Gastrocnemius medialis (tissue), 4 donors: ENCODE measurements around the gene SLC1A3. TPM values are rescaled to one million over a fixed set of nuclear protein-coding genes. Genes with fewer than 3 reads are reported as not detected.

Experiments
- ATAC-seq, 2 donors: fragments of 150-250 bp; one replicate each; pipeline ENCODE4 v1.9.1; 2016
- DNase-seq, 2 donors: peaks; one replicate each; pipeline ENCODE4 v3.0.0-alpha.2; 2019
- H3K27ac ChIP-seq, 4 donors: fragments of 200-600 bp; sonication (generic); 1 replicate in 1 of 4; 2 replicates in 3 of 4; pipeline ENCODE4 v1.5.1; 2016 to 2018; ENCODE audit warnings: mild to moderate bottlenecking in 2 of 4, moderate library complexity in 1 of 4
- H3K27me3 ChIP-seq, 3 donors: fragments of 200-600 bp; sonication (generic) in 2 of 3; 1 replicate in 1 of 3; 2 replicates in 2 of 3; pipeline versions ENCODE4 v1.5.1 to v1.6.0; 2016 to 2019; ENCODE audit warnings: mild to moderate bottlenecking in 1 of 3, moderate library complexity in 1 of 3
- H3K36me3 ChIP-seq, 2 donors: fragments of 200-600 bp; sonication (generic) in 1 of 2; one replicate each; pipeline ENCODE4 v1.5.1; 2017 to 2018
- H3K4me1 ChIP-seq, 2 donors: fragments of 200-600 bp; sonication (generic) in 1 of 2; one replicate each; pipeline ENCODE4 v1.5.1; 2016 to 2017; ENCODE audit warnings: mild to moderate bottlenecking in 2 of 2
- H3K4me3 ChIP-seq, 4 donors: fragments of 200-600 bp; sonication (generic) in 3 of 4; 1 replicate in 1 of 4; 2 replicates in 3 of 4; pipeline ENCODE4 v1.5.1; 2016 to 2019; ENCODE audit warnings: mild to moderate bottlenecking in 2 of 4
- H3K9me3 ChIP-seq, 3 donors: fragments of 200-600 bp; sonication (generic) in 2 of 3; 1 replicate in 1 of 3; 2 replicates in 2 of 3; pipeline ENCODE4 v1.5.1; 2016 to 2019
- POLR2A ChIP-seq, 2 donors: fragments of 450-650 bp; IDR thresholded peaks; one replicate each; pipeline ENCODE4 v1.6.1; 2017; ENCODE audit warnings: antibody characterized with exemption in 2 of 2, mild to moderate bottlenecking in 2 of 2, moderate library complexity in 2 of 2
- in situ Hi-C, 4 donors: fragments of 200-750 bp; cut with MboI; loops; one replicate each; pipeline versions ENCODE4 v1.15.0 to v1.8.0; 2017; ENCODE audit warnings: low sequenced_read_pairs in 4 of 4
- intact Hi-C: fragments of 100-400 bp; cut with DNase I; formaldehyde crosslinking; loops from one replicate; pipeline ENCODE4 v1.15.1; 2023; ENCODE audit warnings: low total_unique reads
- total RNA-seq, 4 donors: library from RNA; depleted of rRNA; stranded (reverse); fragments of >200 nt; gene quantifications; one replicate each; pipeline versions ENCODE4 v1.1.0 to v1.2.3, GENCODE V29; 2016
- TF ChIP-seq, protein P1 (sequence below), 5 experiments: fragments of 450-650 bp in 3 of 5; fragments of 200-600 bp in 2 of 5; sonication (generic) in 2 of 5; IDR thresholded peaks in 4 of 5; conservative IDR thresholded peaks in 1 of 5; 1 replicate in 4 of 5; 2 replicates in 1 of 5; pipeline ENCODE4 v1.5.1; 2016 to 2019; ENCODE audit warnings: antibody characterized with exemption in 5 of 5, mild to moderate bottlenecking in 3 of 5, moderate library complexity in 3 of 5

The SLC1A3 gene
- total RNA-seq, 4 donors from 2014 or later, result 5.3 to 69.4 (median 17.4) TPM

- Histone ChIP-seq H3K27me3 (no peaks in the 10 kb centered on the region), H3K36me3 (no peaks in the 10 kb centered on the region), H3K4me3 (no peak overlapping the region), H3K9me3 (no peaks in the 10 kb centered on the region), H3K4me1 (peaks cover 0 to 7% of the 10 kb centered on the region in 2 donors), H3K27ac (no peak overlapping the region)
- no peak for DNase-seq
- in situ Hi-C loops, result no loop called here
- TF ChIP-seq POLR2A (IDR thresholded peaks at IDR 0.05), result no peak
- TF ChIP-seq, protein P1, sequence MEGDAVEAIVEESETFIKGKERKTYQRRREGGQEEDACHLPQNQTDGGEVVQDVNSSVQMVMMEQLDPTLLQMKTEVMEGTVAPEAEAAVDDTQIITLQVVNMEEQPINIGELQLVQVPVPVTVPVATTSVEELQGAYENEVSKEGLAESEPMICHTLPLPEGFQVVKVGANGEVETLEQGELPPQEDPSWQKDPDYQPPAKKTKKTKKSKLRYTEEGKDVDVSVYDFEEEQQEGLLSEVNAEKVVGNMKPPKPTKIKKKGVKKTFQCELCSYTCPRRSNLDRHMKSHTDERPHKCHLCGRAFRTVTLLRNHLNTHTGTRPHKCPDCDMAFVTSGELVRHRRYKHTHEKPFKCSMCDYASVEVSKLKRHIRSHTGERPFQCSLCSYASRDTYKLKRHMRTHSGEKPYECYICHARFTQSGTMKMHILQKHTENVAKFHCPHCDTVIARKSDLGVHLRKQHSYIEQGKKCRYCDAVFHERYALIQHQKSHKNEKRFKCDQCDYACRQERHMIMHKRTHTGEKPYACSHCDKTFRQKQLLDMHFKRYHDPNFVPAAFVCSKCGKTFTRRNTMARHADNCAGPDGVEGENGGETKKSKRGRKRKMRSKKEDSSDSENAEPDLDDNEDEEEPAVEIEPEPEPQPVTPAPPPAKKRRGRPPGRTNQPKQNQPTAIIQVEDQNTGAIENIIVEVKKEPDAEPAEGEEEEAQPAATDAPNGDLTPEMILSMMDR (IDR thresholded peaks at IDR 0.05 in 4 of 5, conservative IDR thresholded peaks at IDR 0.05 in 1 of 5), result no peak
- ATAC-seq, result no peak
- intact Hi-C loops, result no loop called here
Measured at GRCh38 chr5:36705055-36705454, 98.6 kb downstream of the SLC1A3 start.

DNA sequence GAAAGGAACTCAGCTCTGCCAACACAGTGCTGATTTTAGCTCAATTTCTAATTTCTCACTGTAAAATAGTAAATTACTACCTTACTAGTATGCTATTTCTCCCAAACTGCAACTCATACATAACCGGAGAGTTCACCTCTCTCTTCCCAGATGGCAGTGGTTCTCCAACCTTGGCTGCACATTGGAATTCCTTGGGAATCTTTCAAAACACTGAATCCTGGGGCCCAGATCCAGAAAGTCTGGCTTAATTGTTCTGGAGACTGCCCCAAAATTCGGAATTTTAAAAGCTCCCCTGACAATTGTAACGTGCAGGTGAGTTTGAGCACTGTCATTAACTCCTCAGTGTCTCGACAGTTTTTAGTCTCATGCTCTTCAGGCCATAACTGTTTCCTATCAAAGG lies 100.3 kb downstream of the SLC1A3 start:
- DNase-seq, result no peak
- in situ Hi-C loops (no loop called here), intact Hi-C loops (no loop called here)
- Histone ChIP-seq H3K27ac (no peak overlapping the region), H3K36me3 (no peaks in the 10 kb centered on the region), H3K4me1 (peaks cover 0 to 7% of the 10 kb centered on the region in 2 donors), H3K27me3 (no peaks in the 10 kb centered on the region), H3K9me3 (no peaks in the 10 kb centered on the region), H3K4me3 (no peak overlapping the region)
- ATAC-seq, result no peak
- no peak for TF ChIP-seq POLR2A (IDR thresholded peaks at IDR 0.05)
- TF ChIP-seq, protein P1 (IDR thresholded peaks at IDR 0.05 in 4 of 5, conservative IDR thresholded peaks at IDR 0.05 in 1 of 5), result no peak

DNA sequence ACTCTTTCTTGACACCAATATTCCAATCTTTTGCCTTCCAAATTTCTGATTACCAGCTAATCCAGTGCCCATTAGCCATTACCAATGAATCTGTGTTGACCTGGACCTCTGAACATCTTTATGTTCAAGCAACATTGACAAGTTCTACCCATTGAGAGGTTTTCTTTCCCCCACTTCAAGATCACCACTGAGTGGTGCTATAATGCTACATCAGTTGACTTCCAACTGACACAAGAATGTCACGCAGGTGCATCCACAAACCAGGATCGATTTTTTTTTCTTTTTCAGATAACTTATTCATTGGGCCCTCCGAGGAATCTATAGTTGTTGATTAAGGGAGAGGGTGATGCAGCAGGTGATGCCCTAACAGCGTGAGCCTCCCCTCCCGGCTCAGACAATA lies 102.6 kb downstream of the SLC1A3 start:
- ATAC-seq (no peak), DNase-seq (no peak)
- Histone ChIP-seq H3K36me3 (no peaks in the 10 kb centered on the region), H3K4me1 (peaks cover 0 to 4% of the 10 kb centered on the region in 2 donors), H3K9me3 (no peaks in the 10 kb centered on the region), H3K27me3 (no peaks in the 10 kb centered on the region), H3K27ac (no peak overlapping the region), H3K4me3 (no peak overlapping the region)
- intact Hi-C loops, result no loop called here
- TF ChIP-seq POLR2A (IDR thresholded peaks at IDR 0.05), result no peak
- TF ChIP-seq, protein P1 (IDR thresholded peaks at IDR 0.05 in 4 of 5, conservative IDR thresholded peaks at IDR 0.05 in 1 of 5), result no peak
- in situ Hi-C loops, result no loop called here

- H3K4me3 ChIP-seq, result no peak overlapping the region
- no peaks in the 10 kb centered on the region for H3K4me1 ChIP-seq
- ATAC-seq (no peak), DNase-seq (no peak)
- H3K36me3 ChIP-seq, result no peaks in the 10 kb centered on the region
- H3K9me3 ChIP-seq, result no peaks in the 10 kb centered on the region
- in situ Hi-C loops, result no loop called here
- H3K27me3 ChIP-seq, result no peaks in the 10 kb centered on the region
- intact Hi-C loops, result no loop called here
- H3K27ac ChIP-seq, result no peak overlapping the region
- TF ChIP-seq, protein P1 (IDR thresholded peaks at IDR 0.05 in 4 of 5, conservative IDR thresholded peaks at IDR 0.05 in 1 of 5), result no peak
- no peak for TF ChIP-seq POLR2A (IDR thresholded peaks at IDR 0.05)
Measured at GRCh38 chr5:36710039-36710438, 103.6 kb downstream of the SLC1A3 start.

DNA sequence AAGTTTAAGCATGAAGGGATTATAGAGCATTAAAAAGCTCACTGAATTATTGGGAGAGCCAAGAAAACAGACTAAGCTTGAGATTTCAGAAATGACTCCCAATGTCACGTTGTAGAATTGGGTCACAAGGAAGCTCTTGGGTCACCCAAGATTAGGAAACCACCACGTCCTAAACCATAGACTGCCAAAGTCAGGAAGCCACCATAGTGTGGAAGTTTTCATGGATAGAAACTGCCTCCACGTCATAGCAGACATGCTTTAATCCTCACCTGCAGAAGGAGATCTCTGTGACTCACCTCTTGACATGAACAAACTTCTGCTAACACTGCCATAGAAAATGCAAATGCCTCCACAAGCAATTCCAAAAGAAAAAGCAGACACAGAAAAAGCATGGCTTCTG lies 106.3 kb downstream of the SLC1A3 start:
- TF ChIP-seq, protein P1 (IDR thresholded peaks at IDR 0.05 in 4 of 5, conservative IDR thresholded peaks at IDR 0.05 in 1 of 5), result no peak
- TF ChIP-seq POLR2A (IDR thresholded peaks at IDR 0.05), result no peak
- no peaks in the 10 kb centered on the region for H3K9me3 ChIP-seq
- no peak overlapping the region for H3K4me3 ChIP-seq
- no peaks in the 10 kb centered on the region for H3K4me1 ChIP-seq
- no peaks in the 10 kb centered on the region for H3K27me3 ChIP-seq
- no peak overlapping the region for H3K27ac ChIP-seq
- ATAC-seq (no peak), DNase-seq (no peak)
- no peaks in the 10 kb centered on the region for H3K36me3 ChIP-seq
- intact Hi-C loops, result no loop called here
- in situ Hi-C loops, result no loop called here
